MM.1S (cell line): ENCODE data around the gene NKX2-2.

Experiments used
- DNase-seq: peaks from one replicate; pipeline ENCODE4 v3.0.0-alpha.2; 2015
- H2AFZ ChIP-seq: fragments of 300-600 bp; sonication (generic); 2 replicates; pipeline ENCODE4 v1.6.0; 2016; ENCODE audit warnings: antibody characterized with exemption, low read length
- H3F3A ChIP-seq: fragments of 300-600 bp; sonication (generic); 2 replicates; pipeline ENCODE4 v1.6.1; 2016; ENCODE audit warnings: mild to moderate bottlenecking, antibody characterized with exemption, low read length, moderate library complexity, mixed read lengths; ENCODE audit not compliant: insufficient read depth
- H3K27ac ChIP-seq: fragments of 300-600 bp; sonication (generic); 2 replicates; pipeline ENCODE4 v1.5.1; 2016; ENCODE audit warnings: mild to moderate bottlenecking, low read length
- H3K27me3 ChIP-seq: fragments of 300-600 bp; sonication (generic); replicated peaks from 2 replicates; pipeline ENCODE4 v1.6.0; 2016; ENCODE audit warnings: low read length; ENCODE audit not compliant: insufficient read depth
- H3K36me3 ChIP-seq: fragments of 300-600 bp; sonication (generic); replicated peaks from 2 replicates; pipeline ENCODE4 v1.6.1; 2016; ENCODE audit warnings: mild to moderate bottlenecking, low read length, mixed read lengths; ENCODE audit not compliant: insufficient read depth
- H3K4me1 ChIP-seq: fragments of 300-600 bp; sonication (generic); 2 replicates; pipeline ENCODE4 v1.6.1; 2016; ENCODE audit warnings: low read length, mixed read lengths
- H3K4me2 ChIP-seq: fragments of 300-600 bp; sonication (generic); 2 replicates; pipeline ENCODE4 v1.6.0; 2016; ENCODE audit warnings: low read depth, low read length
- H3K4me3 ChIP-seq: fragments of 300-600 bp; sonication (generic); 2 replicates; pipeline ENCODE4 v1.5.1; 2016; ENCODE audit warnings: low read length, mixed read lengths
- H3K79me2 ChIP-seq: fragments of 300-600 bp; sonication (generic); 2 replicates; pipeline ENCODE4 v1.6.1; 2016; ENCODE audit warnings: mixed run types, low read length, mixed read lengths
- H3K9ac ChIP-seq: fragments of 300-600 bp; sonication (generic); 2 replicates; pipeline ENCODE4 v1.6.1; 2016; ENCODE audit warnings: low read length, mixed read lengths
- H3K9me2 ChIP-seq: fragments of 300-600 bp; sonication (generic); replicated peaks from 2 replicates; pipeline ENCODE4 v1.6.1; 2016; ENCODE audit warnings: mild to moderate bottlenecking, low read length, mixed read lengths; ENCODE audit not compliant: insufficient read depth
- H3K9me3 ChIP-seq: fragments of 300-600 bp; sonication (generic); replicated peaks from 2 replicates; pipeline ENCODE4 v1.6.1; 2016; ENCODE audit warnings: mild to moderate bottlenecking, low read length, mixed read lengths; ENCODE audit not compliant: insufficient read depth
- H4K20me1 ChIP-seq: fragments of 300-600 bp; sonication (generic); 2 replicates; pipeline ENCODE4 v1.6.1; 2016; ENCODE audit warnings: mild to moderate bottlenecking, low read length, moderate library complexity, mixed read lengths; ENCODE audit not compliant: insufficient read depth
- EZH2 ChIP-seq: fragments of 300-600 bp; sonication (generic); optimal IDR thresholded peaks from 2 replicates; pipeline ENCODE3; 2017; ENCODE audit warnings: low read depth, mild to moderate bottlenecking, antibody characterized with exemption, low read length, mixed read lengths
- EZH2phosphoT487 ChIP-seq: fragments of 300-600 bp; sonication (generic); IDR thresholded peaks from 2 replicates; pipeline ENCODE4 v1.6.1; 2018; ENCODE audit warnings: antibody characterized with exemption, low read length
- TF ChIP-seq, protein P1 (sequence below): fragments of 300-600 bp; sonication (generic); IDR thresholded peaks from 2 replicates; pipeline ENCODE4 v1.5.1; 2016; ENCODE audit warnings: antibody characterized with exemption, low read length, mixed read lengths

The NKX2-2 gene

DNA sequence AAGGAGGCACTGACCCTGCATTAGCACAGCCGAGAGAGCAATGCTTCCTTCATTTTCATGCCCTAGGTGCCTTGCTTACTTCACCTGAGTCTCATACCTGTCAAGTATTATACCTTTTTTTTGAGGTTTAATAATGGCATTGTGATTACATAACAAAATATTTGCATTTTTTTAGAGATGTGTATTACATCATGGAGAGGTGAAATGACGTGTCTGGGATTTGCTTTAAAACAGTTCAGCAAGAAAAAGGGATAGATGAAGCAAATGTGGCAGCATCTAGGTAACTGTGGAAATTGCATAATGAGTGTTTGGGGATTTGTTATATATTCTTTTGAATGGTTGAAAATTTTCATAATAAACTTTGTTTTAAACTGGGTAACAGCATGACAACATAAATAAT lies 48.9 kb downstream of the NKX2-2 start:
- H3K27ac ChIP-seq = no peak overlapping the region
- H3K9ac ChIP-seq = no peak overlapping the region
- H4K20me1 ChIP-seq = no peaks in the 10 kb centered on the region
- H3K79me2 ChIP-seq = no peaks in the 10 kb centered on the region
- no peak overlapping the region for H3K4me3 ChIP-seq
- H3K9me3 ChIP-seq = no peaks in the 10 kb centered on the region
- no peaks in the 10 kb centered on the region for H3K27me3 ChIP-seq
- no peak overlapping the region for H2AFZ ChIP-seq
- TF ChIP-seq EZH2phosphoT487 = no peak
- no peak for TF ChIP-seq EZH2
- TF ChIP-seq, protein P1, sequence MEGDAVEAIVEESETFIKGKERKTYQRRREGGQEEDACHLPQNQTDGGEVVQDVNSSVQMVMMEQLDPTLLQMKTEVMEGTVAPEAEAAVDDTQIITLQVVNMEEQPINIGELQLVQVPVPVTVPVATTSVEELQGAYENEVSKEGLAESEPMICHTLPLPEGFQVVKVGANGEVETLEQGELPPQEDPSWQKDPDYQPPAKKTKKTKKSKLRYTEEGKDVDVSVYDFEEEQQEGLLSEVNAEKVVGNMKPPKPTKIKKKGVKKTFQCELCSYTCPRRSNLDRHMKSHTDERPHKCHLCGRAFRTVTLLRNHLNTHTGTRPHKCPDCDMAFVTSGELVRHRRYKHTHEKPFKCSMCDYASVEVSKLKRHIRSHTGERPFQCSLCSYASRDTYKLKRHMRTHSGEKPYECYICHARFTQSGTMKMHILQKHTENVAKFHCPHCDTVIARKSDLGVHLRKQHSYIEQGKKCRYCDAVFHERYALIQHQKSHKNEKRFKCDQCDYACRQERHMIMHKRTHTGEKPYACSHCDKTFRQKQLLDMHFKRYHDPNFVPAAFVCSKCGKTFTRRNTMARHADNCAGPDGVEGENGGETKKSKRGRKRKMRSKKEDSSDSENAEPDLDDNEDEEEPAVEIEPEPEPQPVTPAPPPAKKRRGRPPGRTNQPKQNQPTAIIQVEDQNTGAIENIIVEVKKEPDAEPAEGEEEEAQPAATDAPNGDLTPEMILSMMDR = no peak
- no peaks in the 10 kb centered on the region for H3K9me2 ChIP-seq
- H3K4me2 ChIP-seq = no peak overlapping the region
- no peaks in the 10 kb centered on the region for H3K4me1 ChIP-seq
- no peaks in the 10 kb centered on the region for H3K36me3 ChIP-seq
- DNase-seq = no peak
- no peaks in the 10 kb centered on the region for H3F3A ChIP-seq
